GM21528 (cell line): ENCODE data around the gene HOXA4.

Experiments used
- ATAC-seq: cut with Tn5 transposase; IDR thresholded peaks from one replicate; pipeline ENCODE4 v1.9.1; 2021; ENCODE audit warnings: mild to moderate bottlenecking, moderate library complexity; ENCODE audit not compliant: unreplicated experiment, low FRiP score

HOXA4 gene

DNA sequence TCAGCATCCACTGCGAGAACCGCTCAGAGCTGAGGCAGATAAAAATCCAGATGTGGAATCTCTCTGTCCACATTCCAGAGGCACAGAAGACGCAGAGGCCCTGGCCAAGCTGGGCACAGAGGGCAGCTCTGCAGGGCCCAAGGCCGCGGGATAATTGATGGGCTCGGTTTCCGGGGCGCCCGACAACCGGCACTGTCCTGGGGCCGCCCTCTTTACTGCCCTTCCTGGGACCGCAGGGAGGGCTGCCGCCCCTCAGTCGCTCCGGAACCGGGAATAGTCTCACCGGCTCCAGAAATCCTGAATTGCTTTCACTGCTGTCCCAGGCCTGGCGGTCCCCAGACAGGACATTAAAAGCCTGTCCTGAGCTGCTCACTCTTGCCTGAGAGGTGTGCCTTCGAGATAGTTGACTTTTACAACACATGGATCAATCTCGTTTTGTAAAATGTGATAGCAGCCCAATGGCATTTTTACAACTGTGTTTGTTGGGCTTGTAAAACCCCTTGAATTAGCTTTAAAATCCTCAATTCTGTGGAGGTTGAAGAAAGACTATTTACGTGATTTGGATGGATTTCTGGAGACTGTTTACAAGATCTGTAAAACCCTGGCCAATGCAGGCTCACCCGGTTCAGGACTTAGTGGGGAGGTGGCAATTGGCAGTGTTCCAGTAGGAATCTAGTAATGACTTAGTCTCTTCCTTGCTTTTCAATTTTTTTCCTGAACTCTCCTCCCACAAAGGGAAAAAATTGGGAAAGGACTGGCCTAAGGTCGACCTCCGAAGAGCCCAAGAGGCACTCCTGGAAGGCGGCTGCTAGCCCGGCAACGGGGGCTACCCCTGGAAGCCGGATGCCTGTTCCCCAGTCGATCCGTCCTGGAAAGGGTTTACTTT, 18.4 kb upstream of the HOXA4 start:
- no peak for ATAC-seq

- no peak for ATAC-seq
Observed at GRCh38 chr7:27148031-27148755, 17.6 kb upstream of the HOXA4 start.

GRCh38 chr7:27147199-27148030, 16.9 kb upstream of the HOXA4 start, which contains the start of gene HOXA6:
Gene HOXA6, minus strand, starts transcription at chr7:27147774. Its CDS starts 25 bp downstream, at chr7:27147749.
- no peak for ATAC-seq

DNA sequence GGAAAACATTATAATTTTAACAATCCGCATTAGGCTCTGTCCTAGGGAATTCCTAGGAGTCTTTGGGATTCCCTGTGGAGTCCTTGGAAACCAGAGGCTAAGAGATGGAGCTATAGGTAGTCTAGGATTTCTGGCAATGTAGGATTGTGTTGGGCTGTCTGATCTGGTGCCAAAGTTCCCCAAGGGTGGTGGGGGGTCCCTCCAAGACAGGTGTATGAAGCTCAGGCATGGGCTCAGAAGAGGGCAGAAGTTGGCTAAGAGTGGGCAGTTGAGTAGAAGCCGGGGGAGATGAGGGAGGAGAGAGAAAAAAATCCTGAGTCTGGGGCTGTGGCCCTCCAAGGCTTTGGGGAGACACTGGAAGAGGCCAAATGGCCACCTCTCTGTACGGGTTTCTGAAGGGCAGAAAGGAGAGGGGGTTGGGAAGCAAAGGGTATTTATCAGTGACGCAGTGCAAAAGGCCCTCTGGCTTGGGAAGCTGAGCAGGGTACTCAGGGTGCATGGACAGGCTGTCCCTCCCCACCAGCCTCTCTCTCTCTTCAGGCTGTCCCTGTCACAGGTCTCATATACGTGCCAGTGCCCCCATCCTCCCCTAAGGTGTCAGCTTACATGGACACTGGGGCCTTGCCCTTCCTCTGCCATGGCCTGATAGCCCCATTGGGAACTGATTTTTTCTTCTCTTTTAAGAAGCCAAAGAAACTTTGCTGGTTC, 16.1 kb upstream of the HOXA4 start:
- no peak for ATAC-seq

GRCh38 chr7:27145914-27146412, 15.4 kb upstream of the HOXA4 start:
- no peak for ATAC-seq

GRCh38 chr7:27145165-27145913, 14.8 kb upstream of the HOXA4 start:
- no peak for ATAC-seq

DNA sequence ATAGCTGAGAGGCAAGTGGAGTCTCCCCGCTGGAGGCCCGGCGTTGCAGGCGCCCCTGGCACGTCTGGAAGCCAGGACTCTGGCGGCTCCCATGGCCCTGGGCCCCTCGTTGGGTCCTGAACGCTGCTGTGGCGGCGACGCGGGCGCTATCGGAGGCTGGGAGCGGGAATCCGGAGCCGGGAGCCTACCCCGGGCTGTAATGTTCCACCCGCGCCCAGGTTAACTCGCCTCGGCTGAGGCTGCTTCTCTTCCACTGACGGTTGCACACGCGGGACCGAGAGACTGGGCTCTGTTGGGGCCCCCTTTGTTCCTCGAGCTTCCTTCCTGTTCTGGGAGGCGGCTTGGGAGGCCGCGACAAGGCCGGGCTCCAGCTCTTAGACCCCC, 14.2 kb upstream of the HOXA4 start:
- ATAC-seq: no peak

- ATAC-seq: no peak
Observed at GRCh38 chr7:27143950-27144780, 13.6 kb upstream of the HOXA4 start.

- ATAC-seq: no peak
Observed at GRCh38 chr7:27143023-27143949, 12.7 kb upstream of the HOXA4 start, which contains the start of gene HOXA5. Gene HOXA5, minus strand, starts transcription at chr7:27143681. Its CDS starts 74 bp downstream, at chr7:27143607.

GRCh38 chr7:27142580-27143022, 12.0 kb upstream of the HOXA4 start:
- ATAC-seq: no peak

- no peak for ATAC-seq
Observed at GRCh38 chr7:27141923-27142579, 11.5 kb upstream of the HOXA4 start.

DNA sequence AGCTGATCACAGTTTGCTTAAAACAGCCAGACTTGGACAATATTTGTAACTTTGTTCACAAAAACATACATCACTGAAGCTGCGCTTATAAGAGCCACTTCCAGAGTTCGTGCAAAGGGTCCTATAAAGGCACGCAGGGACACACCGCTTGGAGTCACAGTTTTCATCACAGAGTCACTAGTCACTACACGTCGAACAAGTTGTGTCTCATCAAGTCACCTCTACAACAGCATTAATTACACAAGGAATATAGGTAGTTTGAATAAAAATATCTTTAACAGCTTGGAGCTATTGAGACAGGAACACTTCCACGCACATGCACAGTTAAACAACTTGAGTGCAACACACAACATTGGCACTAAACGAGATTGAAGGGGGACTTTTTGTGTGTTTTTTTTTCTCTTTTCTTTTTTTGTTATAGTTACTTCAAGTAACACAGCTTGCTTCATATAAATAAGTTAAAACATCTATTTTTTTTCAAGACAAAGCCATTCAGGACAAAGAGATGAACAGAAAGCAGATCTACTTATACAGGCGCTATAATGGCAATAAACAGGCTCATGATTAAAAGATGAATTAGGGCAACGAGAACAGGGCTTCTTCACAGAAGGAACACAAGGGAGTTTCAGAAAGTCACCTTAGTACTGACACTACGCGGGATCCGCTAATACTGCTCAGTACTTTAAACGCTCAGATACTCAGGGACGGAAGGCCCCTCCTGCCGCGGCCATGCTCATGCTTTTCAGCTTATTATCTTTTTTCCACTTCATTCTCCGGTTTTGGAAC, 10.8 kb upstream of the HOXA4 start:
- no peak for ATAC-seq

- ATAC-seq: no peak
Observed at GRCh38 chr7:27140126-27140857, 9.7 kb upstream of the HOXA4 start.

DNA sequence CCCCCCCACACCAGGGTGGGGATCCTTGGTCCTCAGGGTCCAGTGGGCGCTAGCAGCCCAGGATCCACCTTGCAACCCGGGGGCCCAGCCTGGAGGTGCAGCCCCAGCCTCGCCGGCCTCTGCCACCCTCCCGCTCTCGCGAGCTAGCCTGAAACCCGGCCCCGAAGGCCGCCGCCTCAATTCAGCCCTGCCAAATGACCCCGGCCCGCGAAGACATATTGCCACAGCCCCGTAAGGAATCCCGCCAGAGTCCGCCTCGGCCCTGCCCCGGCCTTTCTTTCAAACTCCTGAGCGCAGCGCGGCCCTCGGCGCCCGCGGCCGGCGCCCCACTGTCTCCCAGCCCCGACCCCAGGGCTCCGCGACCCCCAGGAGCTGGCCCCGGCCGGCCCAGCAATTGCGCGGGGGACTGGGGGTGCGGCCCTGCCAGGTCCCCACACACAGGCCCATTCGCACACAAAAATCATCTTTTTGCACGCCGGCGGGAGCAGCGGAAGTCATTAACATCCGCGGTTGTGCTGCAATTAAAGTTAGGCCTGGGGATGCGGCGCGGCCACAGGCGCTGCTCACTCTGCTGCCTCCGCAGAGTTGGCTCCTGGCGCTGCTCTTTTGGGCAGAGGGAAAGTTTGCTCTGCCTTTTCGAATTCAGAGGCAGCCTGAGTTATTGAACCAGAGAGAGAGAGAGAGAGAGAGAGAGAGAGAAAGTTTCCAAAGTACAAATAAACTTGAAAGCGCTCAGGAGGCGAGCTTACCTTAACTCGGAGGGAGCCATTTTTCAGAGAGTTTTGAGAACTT, 9.0 kb upstream of the HOXA4 start:
- no peak for ATAC-seq

- no peak for ATAC-seq
Observed at GRCh38 chr7:27138985-27139333, 8.4 kb upstream of the HOXA4 start.
